ENCODE results near the gene AMOT.

AMOT gene

DNA sequence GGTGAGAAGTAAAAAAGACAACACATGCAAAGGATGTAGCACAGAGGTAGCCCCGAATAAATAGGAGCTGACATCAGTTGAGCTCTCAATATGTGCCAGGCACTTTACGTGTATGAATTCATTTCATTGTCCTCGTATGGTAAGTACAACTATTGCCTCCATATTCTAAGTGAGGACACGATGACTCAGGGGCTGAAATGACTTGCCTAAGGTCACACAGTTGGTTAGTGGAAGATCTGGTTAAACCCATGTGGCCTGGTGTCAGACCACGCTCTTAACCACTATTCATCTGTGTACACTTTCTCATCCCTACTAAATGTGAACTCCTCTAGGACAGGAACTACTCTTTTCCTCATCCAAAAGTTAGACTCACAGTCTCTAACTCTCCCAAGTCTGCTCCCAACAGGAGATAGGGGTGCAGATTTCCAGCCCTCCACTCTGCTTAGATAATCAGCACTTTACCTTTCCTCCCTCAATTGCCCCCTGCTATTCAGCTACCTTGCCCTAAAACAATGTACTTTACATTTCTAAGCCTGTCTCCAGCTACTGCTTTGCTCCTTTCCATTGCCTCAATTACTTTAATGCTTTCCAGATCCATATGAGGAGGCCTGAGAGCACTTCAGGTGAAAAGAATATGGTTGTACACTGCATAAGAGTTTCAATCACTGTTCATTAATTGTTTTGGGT is 102.1 kb downstream of the AMOT start:
- no peak for DNase-seq (ENCODE audit: low read depth)

DNA sequence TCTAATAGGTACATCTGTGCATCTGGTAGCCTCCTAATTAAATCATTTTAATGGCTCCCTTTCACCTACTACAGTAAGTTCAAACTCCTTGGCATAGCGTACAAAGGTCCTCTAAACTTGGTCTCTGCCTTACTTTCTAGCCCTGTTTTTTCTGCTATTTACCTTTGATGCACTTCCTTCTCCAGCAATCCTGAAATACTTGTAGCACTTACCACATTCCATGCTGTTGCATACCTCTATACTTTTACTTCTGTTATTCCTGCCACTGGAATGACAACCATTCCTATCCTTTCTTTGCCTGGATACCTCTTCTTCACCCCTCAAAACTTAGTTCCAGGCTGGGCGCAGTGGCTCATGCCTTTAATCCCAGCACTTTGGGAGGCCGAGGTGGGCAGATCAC is 104.3 kb downstream of the AMOT start:
- no peak for DNase-seq (ENCODE audit: low read depth)

DNA sequence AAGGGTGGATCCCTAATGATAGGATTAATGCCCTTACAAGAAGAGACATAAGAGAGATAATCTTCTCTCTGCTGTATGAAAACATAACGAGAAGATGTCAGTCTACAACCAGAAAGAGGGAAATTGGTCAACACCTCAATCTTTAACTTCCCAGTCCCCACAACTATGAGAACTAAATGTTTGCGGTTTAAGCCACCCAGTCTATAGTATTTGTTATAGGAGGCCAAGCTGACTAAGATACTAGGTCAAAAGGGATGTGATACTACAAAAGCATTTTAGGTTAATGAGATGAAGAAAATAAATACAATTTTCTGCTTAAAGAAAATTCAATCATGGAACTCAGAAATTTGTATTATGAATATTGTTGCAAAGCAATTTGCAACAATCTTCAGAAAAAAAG is 105.5 kb downstream of the AMOT start:
- no peak for DNase-seq (ENCODE audit: low read depth)

DNA sequence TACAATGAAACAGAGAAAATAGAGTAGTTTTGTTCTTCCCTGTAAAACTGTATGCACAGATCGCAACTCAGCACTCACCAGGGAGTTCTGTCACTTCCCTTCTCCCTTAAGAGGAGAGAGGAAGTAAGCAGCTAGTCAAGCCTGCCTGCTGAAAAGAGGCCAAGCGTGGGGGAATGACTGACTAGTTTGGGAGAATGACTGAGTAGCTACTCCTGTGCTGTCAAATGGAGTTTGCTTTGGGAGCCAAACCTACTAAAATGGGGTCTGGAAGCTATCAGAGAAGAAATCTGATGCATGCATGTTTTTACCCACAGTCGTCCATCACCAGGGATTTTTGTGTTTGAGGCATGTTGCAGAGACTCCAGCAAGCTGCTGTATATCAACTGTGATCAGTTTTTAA is 106.3 kb downstream of the AMOT start:
- no peak for DNase-seq (ENCODE audit: low read depth)

DNA sequence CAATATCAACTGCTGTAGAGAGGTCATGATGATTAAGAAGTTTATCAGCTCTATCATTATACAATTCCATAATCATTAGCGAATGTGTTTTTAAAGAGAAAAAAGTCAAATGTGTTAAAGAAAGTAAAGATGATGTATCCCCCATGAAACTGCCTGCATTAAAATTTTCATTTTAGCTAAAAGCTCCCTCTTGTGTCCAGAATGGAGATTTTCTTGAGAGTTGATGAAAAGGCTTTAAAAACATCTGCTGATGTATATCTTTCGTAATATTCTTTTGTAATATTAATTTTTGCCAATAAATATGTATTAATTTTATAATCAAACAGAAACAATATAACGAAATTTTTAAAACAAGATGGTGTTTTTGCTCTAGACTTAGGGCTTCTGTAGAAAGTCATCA is 108.8 kb downstream of the AMOT start:
- DNase-seq (ENCODE audit: low read depth) = no peak
